8988T (cell line): ENCODE data around the gene SRMS.

Source experiments
- DNase-seq: peaks from one replicate; pipeline ENCODE4 v3.0.0; 2011

The SRMS gene

GRCh38 chr20:63498960-63499337 lies 48.6 kb downstream of the SRMS start, which contains the start of gene EEF1A2:
Gene EEF1A2 (minus strand): TSS chr20:63499083. CDS start chr20:63497763, 1,320 bp downstream.
- peak; percentile 93 for DNase-seq

DNA sequence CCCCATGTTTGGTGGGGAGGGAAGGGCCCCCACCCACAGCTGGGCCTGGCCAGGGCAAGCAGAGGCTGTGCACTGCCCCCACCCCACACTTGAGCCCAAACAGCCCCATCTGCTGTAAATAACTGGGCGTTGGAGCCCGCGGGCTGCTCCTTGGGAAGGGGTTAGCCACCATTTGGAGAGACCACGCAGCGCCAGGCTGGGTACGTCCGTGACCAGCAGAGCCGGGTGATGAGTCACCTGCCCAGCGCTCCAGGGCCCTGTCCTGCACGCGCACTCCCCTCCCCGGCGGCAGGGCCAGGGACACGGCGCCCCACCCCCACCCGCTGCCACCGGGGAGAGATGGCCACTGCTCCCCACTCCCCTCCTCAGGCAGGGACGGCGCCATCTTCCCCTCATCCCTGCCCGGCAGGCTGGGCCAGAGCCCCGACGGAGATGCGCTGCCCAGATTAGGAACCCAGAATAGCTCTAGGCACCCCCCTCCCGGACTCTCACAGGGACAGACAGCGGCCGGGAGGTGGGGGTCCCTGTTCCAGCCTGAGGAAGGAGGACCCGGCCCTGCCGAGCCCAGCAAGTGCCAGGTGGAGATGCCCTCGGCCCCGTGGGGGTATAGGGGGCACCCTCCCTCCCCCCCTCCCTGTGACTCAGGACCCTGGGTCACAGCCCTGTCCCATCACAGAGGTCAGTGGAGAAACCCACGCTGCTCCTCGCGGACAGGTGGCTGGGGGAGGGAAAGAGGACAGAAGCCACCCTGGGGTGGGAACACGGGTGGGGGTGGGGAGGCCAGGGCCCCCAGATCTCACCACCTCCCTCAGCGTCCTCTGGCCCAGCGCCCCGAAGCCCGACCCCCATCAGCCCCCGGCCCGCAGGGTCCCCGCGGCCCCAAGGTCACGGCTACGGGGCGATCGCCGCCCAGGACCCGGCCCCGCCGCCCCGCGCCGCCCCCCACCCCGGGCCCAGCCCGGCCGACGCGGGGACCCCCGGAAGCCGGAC lies 49.3 kb downstream of the SRMS start:
- DNase-seq: no peak

GRCh38 chr20:63497138-63497945 lies 50.2 kb downstream of the SRMS start:
- no peak for DNase-seq

DNA sequence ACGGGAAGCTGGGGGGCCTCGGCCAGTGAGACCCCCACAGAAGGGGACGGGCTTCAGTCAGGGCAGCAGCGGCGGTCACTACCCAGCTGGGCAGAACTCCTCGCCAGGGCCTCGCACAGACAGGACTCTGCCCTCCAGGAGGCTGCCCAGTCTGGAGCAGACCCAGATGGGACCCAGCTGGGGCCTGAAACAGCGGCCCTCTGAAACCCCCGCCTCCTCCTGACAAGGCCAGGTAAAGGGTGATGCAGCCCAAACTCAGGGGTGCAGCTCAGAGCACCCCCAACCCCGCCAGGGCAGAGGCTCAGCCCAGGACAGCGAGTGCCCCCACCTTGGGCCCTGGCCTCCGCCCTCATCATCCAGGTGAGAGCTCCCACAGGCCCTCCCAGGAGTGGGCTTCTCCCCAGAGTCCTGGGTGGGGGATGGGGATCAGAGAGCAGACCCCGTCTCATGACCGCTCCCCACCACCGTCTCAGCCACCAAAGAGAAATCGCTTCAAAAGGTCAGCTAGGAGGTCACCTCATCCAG lies 50.9 kb downstream of the SRMS start:
- no peak for DNase-seq

GRCh38 chr20:63495741-63496595 lies 51.6 kb downstream of the SRMS start:
- peak; percentile 96 for DNase-seq

DNA sequence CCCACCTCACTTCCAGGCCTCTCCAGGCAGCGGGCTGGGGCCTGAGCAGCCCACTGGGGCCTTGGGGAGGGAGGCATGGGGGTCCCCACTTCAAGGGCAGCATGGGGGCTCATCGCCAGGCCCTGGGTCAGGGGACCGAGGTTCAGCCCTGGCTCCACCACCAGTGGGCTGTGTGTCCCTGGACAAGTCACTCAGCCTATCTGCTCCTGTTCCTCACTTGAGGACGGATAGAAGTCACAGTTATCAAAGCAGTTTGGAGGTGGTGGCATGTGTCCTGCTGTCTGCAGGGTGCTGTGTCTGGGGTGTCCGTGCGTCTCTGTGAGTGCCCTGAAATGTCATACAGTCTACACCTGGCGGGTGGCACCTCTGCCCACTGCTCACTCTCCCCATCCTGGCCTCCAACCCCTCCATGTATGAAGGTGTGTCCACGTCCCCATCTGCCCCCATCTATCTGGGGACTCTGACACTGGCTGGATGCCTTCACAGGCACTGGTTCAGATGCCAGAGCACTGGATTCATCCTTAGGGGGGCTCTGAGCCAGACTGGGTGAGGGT lies 52.3 kb downstream of the SRMS start:
- no peak for DNase-seq

DNA sequence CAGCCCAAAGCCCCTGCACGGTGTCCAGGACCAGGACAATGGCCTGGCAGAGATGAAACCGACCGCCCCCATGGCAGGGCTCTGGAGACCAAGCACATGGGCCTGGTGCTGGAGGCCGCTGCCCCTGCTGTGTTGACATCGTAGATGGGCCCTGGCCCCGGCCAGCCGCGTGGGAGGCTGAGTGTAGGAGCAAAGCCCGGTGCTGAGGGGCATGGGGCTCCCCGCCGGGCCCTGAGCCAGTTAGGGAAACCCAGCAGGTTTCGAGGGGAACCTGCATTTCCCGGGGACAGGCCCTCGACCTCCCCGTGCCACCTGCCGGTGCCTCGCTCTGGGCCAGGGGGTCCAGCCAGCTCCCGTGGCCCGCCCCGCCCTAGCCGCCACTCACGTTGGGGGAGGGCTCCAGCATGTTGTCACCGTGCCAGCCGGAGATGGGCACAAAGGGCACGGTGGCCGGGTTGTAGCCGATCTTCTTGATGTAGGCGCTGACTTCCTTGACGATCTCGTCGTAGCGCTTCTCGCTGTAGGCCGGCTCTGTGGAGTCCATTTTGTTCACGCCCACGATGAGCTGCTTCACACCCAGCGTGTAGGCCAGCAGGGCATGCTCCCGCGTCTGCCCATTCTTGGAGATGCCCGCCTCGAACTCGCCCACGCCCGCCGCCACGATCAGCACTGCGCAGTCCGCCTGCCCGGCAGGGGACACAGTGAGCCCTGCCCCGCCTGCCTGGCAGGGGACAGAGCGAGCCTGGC lies 53.0 kb downstream of the SRMS start:
- no peak for DNase-seq

DNA sequence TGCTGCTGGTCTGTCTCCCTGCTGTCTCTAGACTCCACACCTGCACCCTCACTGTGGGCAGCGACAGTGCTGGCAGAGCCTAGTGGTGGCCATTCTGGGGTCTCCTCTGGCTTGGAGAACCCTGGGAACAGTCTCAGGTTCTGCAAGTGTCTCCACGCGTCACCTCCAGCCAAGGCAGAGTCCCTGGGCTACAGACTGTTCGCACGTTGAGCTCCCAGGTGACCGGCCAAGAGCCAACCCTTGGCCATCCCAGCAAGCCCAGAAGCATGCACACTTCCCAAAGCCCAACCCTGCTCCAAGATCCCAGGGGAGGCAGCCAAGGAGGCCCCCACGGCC lies 53.5 kb downstream of the SRMS start:
- DNase-seq: no peak

DNA sequence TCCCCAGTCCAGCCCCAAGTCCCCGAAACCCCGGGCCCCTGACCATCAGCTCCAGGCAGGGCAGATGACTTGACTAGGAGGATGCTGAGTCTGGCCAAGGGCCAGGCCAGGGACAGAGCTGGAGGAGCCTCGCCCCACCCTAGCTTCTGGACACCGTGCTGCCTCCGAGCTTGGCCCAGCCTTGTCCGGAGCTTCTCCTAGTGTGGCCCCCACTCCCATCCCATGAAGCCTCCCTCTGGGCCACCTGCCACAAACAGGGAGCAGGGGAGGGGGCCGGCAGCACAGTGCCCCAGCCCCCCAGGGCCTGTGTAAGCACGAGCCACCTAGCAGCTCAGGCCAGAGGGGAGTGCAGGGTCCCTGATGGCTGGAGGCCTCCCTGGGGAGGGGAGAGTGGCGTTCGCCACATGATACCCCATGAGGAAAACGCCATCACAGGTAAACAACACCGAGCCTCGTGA lies 54.0 kb downstream of the SRMS start:
- DNase-seq: no peak

DNA sequence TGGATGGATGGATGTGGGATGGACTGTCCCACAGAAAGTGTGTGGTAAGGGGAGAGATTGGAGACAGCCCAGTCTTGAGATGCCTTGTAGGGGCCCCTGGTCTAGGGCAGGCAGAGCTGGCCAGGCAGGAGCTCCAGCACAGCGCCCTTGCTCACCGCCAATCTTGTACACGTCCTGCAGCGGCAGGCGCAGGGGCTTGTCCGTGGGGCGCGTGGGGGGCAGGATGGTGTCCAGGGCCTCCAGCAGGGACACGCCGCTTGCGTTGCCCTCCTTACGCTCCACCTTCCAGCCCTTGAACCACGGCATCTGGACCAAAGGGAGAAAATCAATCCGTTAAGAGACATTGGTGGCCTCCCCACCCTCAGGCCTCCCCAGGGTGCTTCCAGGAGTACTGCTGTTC lies 54.6 kb downstream of the SRMS start:
- no peak for DNase-seq

GRCh38 chr20:63492518-63492917 lies 55.0 kb downstream of the SRMS start:
- no peak for DNase-seq

DNA sequence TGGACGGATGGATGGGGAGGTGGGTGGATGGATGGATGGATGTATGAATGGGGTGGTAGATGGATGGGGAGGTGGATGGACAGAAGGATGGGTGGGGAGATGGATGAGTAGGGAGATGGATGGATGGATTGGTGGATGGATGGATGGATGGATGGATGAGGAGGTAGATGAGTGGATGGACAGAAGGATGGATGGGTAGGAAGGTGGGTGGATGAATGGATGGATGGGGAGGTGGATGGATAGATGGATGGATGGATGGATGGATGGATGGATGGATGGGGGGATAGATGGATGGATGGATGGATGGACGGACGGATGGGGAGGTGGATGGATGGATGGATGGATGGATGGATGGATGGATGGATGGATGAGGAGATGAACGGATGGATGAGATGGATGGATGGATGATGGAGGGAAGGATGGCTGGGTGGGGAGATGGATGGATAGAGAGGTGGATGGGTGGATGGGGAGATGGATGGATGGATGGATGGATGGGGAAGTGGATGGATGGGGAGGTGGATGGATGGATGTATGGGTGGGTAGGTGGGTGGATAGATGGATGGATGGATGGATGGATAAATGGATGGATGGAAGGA lies 55.8 kb downstream of the SRMS start:
- DNase-seq: no peak

GRCh38 chr20:63491078-63491477 lies 56.5 kb downstream of the SRMS start:
- DNase-seq: no peak
